Activated CD4-positive, CD25-positive, alpha-beta regulatory T cell treated with anti-CD3 and anti-CD28 coated beads, Interleukin-2, amount 50 U/mL, for 72 hours (primary cell): ENCODE data around the gene EOLA1.
"Not testable (repeated sequence)": the region's sequence is repeated elsewhere in the genome, so short reads cannot be mapped to it uniquely, and the experiment has no call there.

Experiments
- DNase-seq: peaks from one replicate; pipeline ENCODE4 v3.0.0; 2021

The EOLA1 gene

GRCh38 chrX:149540621-149541520 is at the start of gene EOLA1:
TSS of gene EOLA1 (plus strand) at chrX:149541012. CDS start at chrX:149545631, 4,619 bp downstream.
- DNase-seq = peak; percentile 80

- DNase-seq = no peak
These were observed 49.0 kb upstream of the EOLA1 start for GRCh38 chrX:149491812-149492211.

GRCh38 chrX:149493567-149494562 is 46.9 kb upstream of the EOLA1 start:
- DNase-seq = no peak

GRCh38 chrX:149494844-149495565 is 45.8 kb upstream of the EOLA1 start:
- DNase-seq = no peak

- no peak for DNase-seq
These were observed 45.2 kb upstream of the EOLA1 start for GRCh38 chrX:149495573-149496071.

GRCh38 chrX:149497054-149497453 is 43.8 kb upstream of the EOLA1 start:
- DNase-seq = no peak

GRCh38 chrX:149497626-149498025 is 43.2 kb upstream of the EOLA1 start:
- DNase-seq = no peak

- DNase-seq = no peak
These were observed 42.0 kb upstream of the EOLA1 start for GRCh38 chrX:149498767-149499166.

GRCh38 chrX:149499766-149500165 is 41.0 kb upstream of the EOLA1 start:
- no peak for DNase-seq

GRCh38 chrX:149502923-149503322 is 37.9 kb upstream of the EOLA1 start:
- DNase-seq = not testable (repeated sequence)

- DNase-seq = peak; percentile 54
These were observed 37.4 kb upstream of the EOLA1 start for GRCh38 chrX:149503446-149503845.

- DNase-seq = peak; percentile 57
These were observed 36.4 kb upstream of the EOLA1 start for GRCh38 chrX:149504226-149504914.

GRCh38 chrX:149504915-149505651 is 35.7 kb upstream of the EOLA1 start, which contains the start of gene IDS:
TSS of gene IDS (minus strand) at chrX:149505306. CDS start at chrX:149505137, 169 bp downstream.
- peak; percentile 86 for DNase-seq

- DNase-seq = no peak
These were observed 35.1 kb upstream of the EOLA1 start for GRCh38 chrX:149505671-149506070.

GRCh38 chrX:149506349-149506748 is 34.5 kb upstream of the EOLA1 start:
- no peak for DNase-seq

GRCh38 chrX:149508467-149508866 is 32.3 kb upstream of the EOLA1 start:
- no peak for DNase-seq

- no peak for DNase-seq
These were observed 30.4 kb upstream of the EOLA1 start for GRCh38 chrX:149510386-149510785.

GRCh38 chrX:149511081-149511480 is 29.7 kb upstream of the EOLA1 start:
- DNase-seq = no peak

GRCh38 chrX:149512225-149512885 is 28.5 kb upstream of the EOLA1 start:
- no peak for DNase-seq

GRCh38 chrX:149513825-149514428 is 26.9 kb upstream of the EOLA1 start:
- DNase-seq = no peak
